CD4-positive, alpha-beta T cell treated with Interleukin-1 beta for 1 hour (primary cell): ENCODE data around the gene EPS8.
A peak's percentile ranks its signal among the peaks of the same experiment; 100 is the strongest.

Source experiments
- DNase-seq, 2 donors: peaks; one replicate each; pipeline ENCODE4 v3.0.0-alpha.2; 2020 to 2022

EPS8 gene

DNA sequence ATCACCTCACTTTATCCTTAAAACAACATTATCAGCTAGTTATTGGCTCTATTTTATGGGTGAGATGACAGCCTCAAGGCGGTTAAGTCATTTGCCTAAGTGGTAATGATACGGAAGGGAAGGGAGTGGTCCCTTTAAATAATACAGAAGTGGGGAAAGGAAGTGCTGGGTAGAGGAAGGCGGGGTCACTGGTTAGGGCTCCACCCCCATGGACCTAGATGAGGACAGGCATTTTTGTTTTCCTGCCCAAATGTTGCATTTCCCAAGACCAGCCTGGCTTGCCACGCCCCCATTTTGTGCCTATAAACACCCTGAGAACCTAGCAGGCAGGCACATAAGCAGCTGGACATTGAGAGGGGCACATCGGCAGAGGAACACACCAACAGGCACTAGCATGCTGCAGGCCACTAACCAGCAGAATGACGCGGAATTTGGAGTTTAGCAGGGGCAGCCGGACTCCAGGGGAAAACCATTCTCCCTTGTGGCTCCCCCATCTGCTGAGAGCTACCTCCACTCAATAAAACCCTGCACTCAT is 100.9 kb downstream of the EPS8 start:
- peak; percentile 7 to 52 for DNase-seq

DNA sequence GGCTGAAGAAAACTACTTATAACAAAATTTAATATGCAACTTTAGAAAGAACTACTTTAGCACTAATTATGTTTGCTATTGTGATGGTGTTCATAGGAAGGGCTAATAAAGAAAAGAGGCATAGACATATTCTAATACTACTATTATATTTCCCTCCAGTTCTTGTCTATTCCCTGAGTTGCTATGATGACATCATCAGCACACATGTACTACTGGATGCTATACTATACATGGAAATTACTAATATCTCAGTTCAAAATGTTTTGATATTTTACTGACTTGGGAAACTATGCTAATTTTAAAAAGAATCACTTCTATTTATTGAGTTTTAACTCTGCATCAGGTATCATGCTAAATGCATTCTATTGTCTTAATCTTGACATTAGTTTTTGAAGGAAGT is 101.6 kb downstream of the EPS8 start:
- no peak for DNase-seq

DNA sequence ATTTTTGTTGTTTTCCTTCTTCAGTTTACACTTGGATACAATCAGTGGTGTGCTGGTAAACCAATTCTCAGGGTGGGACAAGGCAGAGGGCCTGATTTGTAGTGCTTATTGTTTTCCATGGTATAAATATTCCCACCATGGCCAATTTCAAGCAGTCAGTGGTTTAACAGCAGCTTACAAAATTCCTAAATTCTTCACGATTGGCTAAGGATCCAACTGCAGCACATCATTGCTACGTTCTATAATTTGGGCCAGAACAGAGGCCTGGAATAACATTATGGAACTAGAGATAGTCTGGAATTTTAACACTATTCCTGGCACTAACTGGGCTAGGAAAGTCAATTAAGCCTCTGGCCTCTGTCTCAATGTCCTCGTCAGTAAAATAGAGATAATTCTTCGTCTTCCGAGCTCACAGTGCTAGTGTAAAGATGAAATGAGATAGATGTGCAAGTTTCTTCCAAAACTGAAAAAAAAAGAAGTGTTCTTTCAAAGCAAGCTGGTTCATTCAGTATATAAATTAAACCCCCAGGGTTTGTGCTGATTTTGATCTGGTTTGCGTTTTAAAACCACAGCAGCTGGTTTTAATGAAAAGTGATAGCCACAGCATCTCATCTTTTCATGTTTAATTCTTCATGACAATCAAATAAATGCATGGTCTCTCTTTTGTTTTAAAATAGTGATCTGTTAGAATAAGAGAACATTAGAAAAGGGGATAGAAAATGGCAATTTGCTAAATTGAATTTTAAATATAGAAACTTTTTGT is 104.1 kb downstream of the EPS8 start:
- DNase-seq, result no peak

DNA sequence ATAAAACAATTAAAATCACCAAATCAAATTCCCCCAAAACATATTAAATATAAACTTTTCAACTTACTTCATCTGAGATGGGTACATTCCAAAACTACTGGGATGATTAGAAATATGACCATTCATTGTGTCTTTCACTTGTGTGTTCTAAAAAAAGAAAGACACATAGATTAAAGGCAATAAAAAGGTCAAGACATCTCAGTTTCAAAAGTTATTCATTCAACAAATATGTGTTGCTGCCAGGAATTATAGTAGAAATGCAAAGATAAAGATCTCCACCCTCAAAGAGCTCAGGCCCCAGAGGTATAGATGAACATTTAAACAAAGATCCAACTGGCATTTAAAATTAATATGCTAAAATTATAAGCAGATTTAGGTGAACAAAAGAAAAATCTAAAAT is 106.4 kb downstream of the EPS8 start:
- DNase-seq, result no peak

DNA sequence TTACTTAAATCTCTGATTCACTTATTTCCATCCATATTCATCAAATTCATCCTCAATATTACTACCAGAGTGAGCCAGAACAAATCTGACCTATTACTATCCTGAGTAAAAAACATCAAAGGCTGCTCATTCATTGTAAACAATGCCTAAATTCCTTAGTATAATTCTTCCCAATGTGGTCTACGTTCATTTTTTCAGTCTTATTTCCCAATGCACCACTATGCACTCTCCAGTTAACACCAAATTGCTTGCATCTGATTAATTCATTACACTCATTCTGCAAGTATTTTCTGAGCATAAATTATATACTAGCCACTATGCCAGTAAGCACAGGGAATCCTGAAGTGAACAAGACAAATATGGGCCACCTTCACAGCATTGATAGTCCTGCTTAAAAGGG is 110.0 kb downstream of the EPS8 start:
- no peak for DNase-seq

DNA sequence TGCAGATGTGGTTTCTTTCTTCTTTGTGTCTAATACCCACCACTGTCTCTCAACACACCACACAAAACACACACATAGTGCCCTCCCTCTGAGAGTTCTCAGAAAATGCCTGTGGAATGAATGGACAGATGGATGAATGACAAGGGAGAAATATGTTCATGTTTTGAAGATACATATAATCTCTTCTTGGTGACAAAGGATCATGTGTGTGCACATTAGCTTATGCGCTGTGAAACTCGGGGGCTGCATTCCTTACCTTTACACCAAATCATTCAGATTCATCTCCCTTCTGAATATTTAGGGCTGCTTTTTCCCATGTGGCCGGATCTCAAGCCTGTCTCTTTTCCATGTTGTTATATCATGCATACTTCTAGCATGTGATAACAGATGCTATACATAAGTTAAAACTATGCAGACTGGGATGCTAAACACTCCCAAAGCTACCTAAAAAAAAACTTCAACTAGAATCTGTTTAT is 111.4 kb downstream of the EPS8 start:
- DNase-seq, result no peak

DNA sequence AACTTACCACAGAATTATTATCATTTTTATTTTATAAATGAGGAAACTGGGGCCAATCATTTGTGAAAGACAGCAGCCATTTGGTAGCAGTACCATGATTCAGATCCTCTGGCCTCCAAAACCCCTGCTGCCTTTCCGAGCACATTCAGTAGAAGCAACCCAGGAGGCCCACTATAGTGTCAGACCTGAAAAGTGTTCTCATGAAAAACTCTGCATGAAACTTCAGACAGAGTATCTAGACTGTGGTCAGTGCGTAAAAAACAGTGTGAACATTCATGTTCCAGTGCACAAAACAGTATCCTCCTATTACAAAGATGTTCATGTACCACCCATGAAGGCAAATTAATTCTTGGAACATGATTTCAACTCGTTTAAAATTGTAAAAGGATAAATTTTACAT is 112.0 kb downstream of the EPS8 start:
- no peak for DNase-seq

DNA sequence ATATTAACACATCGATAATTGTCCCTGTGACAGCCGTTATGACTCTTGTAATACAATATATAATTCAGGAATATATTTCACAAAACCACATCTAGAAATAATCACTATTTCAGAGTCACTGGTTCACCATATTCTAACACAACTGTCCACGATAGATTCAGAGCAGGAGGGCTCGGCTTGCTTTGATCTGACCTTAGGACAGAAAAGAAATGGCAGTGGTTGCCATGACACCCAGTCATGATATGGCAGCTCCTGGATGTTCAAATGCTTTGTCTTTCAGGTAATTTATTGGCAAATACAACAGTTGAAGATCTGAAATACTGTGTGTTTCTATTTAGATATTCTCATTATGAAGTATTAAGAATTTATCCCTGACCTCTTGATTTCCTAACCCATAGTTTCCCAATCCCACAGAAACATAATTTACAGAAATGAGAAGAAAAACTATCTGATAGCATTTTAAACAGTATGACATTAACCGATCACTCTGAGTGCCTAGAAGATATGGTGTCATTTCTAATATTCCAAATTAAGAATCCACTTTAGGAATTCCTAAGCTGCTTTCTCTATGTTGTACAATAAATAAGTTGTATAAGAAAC is 116.4 kb downstream of the EPS8 start:
- DNase-seq, result no peak

DNA sequence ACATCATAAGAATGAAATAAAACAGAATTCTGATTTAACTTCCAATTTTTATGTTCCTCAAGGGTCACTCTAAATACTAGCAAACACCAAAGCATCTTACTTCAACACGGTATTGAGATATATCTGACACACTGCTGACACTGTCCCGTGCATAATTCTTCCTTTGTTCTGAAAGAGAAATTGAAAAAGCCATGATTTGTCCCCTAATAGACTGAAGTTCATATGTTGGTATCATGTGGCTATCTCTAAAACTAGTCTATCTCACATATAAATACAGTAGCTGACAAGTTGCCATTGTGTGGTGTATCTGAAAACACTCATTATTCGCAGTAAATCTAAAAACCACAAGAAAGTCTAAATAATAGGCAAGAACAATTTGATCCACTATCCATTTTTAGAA is 118.4 kb downstream of the EPS8 start:
- no peak for DNase-seq

DNA sequence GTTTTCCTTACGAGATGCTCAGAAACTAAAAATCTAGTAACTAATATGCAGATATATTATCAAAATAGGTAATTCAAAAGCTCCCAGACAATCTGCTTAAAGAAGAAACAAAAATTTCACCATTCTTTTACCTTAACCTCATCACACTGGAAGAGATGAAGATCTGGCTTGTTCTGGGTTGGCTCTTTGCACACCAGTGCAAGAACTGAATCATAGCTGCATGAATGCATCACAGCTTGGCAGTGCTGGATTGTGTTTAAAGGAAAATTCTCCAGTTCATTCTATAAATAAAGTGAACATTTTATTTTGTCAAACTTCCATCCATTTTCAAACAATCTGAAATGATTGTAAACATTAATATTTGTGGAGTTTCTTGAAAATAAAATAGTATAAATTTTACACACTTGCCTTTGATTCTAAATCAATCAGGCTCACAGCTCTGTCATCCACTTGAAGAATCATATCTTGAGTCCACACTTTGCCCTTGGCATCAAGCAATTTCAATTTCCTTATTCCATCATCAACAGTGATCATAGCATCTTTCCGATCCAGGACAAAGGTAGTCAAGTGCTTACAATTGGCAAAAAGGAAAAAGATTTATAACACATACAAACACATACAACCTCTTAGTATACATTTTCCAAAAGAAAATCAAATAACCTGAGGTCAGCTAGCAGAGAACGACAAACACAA is 119.8 kb downstream of the EPS8 start:
- no peak for DNase-seq

DNA sequence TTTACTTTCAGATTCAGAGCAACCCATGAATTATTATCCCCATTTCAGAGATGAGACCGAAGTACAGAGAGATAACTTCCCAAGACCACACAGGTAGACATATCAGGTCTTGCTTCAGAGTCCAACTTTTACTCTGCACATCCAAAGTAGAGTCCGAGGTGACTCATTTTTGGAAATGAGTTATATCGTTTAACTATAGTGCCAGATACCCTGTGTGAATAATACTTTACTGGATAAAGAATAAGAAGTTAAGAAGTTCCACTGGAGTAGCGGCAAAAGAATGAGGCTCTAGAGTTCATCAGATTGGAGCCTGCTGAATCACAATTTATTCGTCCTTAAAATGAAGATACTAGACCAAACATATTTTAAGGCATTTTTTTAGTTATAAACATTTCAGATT is 124.7 kb downstream of the EPS8 start:
- no peak for DNase-seq

DNA sequence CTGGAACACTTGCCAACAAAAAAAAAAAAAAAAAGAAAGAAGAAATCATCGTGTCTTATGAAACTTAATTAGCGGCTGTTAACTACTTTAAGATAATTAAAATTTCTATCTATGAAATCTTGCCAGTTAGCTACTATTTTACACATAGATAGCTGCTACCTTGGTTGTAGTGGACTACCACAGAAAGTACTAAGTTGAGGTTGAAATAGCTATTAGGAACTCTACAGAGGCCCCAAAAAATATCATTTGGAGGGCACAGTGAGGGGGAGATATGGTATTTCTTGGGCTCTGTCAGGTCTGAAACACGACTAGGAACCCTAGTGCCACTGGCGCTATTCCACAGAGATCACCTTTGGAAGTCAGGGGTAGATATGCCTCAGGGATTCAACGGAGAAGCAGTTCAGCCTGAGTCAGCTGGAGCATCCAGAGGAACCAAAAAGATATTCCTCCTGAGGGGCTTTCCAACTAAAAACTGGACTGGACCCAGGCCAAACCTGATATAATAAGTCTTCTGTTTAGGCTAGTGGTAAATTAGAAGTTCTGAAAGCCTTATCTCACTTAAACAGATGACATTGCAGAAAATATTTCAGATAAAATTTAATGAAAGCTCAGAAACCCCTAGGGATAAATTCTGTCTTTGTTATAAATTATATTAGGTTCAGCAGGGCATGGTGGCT is 126.1 kb downstream of the EPS8 start:
- no peak for DNase-seq

DNA sequence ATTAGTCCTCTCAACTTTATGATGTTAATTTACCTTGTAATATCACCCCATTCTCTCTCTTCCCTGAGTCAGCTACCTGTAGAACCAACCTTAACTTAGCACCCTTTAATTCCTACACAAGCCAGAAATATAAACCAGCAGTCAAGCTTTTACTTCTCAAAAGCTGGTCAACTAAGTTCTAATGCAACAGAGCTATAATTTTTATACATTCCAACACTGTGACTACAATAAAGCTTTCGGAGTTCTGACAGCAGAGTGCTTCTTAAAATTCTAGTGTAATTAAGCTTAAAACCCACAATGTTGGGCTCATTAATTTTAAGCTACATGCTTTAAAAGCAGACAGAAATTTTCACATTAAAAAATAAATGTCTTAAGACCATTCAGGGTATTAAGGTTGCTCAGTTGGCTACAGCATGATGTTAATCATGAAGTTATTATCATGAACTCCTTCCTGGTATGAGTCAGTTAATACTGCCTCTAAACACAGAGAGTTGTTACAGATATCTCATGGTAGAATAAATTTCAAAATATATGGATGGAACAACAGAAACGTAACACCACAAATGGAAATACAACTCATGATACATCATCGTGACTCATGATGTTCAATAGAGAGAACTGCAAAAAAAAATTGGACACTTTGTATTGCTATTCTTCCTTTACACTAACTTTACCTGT is 126.7 kb downstream of the EPS8 start:
- no peak for DNase-seq

DNA sequence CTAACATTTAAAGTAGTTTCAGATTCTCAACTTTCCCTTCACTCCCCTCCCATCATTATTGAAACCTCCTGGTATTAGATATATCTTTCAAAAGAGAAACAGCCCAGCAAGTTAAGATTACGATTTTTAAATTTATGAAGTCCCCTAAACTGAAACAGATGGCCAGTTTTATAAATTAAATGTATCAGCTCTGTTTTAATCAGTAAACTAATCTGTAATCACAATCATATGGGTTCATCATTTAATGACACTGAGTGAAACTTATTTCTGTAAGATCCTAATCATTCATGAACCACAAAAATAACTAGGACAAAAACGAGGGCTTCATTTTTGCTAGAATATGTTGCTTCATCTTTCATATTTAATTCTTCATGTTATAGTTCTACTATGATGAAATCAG is 137.8 kb downstream of the EPS8 start:
- DNase-seq, result no peak

DNA sequence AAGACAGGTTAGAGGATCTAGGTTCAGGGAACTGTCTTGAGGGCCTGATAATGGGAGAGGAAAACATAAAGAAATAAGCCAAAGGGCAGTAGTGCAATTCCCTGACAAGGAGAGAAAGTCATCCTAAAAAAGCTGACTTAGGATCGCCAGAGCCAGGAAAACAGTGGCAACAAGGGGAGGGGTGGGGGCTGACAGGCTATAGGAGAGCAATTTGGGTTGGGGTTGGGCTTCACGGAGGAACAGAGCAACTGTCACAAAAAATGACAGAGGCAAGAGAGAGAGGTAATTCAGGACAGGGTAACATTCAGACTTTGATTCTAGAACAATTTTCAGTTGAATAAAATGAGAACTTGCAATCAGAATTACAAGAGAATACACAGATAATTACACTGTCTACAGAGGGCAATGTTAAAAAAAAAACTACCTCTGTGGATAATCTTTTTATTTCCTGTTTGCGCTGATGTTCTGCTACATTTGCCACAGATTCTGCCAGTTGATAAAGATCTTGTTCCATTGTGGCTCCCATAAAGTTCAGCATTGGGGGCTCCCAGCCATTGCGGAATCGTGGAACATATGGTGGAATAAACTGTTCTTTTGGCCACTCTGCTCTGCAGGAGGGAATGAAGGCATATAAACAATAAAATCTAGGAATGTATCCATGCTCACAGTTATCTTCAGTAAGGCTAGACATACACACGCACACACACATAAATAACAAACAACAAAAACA is 138.6 kb downstream of the EPS8 start:
- no peak for DNase-seq

DNA sequence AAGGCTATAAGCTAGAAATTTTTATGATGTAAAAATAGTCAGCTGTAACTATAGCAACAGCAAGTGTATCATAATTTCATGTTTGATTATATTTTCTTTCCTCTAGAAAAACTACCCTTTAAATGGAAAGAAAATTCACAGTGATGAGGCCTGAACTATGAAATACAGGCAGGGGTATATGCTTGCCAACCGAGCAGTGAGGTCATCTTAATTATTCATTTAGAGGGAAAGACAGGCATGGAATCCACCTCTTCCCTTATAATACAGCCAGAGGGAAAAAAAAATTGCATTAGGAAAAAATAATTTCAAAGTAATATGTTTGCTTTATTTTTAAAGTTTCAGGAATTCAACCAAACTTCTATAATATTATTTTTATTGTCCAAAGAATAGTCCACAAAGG is 139.8 kb downstream of the EPS8 start:
- no peak for DNase-seq

DNA sequence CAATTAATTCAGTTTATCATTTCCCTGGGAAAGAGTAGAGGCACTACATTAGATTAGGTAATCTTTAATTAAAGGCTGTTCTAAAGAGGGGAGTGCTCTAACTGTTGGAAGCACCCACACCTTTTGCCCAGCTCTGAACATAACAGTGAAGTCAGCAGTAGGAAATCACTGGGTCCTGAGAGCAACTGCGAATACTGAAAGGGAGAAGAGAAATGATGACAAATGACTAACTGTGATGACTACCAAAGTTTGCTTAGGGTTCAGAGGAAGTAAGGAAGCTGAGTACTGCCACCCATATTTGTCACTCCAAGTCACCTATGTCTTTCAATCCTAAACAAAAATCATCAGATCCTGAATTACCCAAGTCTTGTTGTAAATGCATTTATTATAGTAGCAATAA is 140.6 kb downstream of the EPS8 start:
- no peak for DNase-seq

DNA sequence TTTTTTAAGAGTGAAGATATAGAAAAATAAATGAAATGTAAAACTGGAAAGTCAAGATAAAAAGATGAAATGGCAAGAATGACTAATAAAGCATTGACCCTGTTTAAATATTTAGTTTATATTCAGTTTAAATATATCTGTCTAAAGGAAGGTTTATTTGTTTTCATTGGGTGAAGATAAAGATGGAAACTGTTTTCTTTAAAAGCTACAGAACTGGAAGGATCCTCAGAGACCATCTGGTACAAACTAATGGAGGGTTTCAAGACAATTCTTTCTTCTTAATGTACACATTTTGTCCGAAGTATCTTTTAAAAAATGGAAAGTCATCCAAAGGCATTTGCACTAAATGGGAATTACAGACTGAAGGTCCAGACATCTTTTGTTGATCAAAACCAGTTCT is 142.6 kb downstream of the EPS8 start:
- DNase-seq, result no peak

DNA sequence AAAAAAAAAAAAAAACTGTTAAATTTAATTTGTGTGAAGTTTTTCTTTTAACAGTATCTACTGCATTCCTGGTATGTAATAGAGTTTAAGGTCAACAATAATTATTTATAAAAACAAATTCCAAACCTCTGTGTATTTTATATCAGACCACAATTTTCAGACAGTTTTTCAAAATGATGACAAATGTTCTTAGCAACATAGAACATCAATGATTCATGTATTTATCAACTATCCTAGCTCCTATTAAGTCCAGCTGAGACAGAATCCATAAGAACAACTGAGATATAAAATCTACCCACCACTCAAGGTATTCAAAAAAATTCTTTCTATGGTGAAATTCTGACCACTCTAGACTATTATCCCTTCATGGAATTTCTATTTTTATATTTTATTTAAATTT is 144.5 kb downstream of the EPS8 start:
- DNase-seq, result no peak

DNA sequence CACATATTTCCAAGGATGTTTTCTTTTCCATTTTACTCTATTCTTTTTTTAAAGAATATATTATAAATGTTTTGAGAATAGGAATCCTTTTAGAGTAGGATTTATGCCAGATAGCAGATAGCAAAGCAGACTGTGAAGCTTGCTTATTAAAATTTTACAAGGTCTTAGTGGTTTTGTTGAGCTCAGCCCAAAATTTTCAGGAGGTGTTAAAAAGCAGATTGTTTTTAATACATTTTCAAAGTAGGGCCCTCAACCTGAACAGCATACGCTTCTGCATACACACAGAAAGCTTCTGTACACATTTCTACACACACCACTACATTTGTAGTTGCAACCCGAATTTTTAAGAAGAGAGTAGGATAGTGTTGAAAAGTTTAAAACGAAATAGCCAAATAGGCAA is 151.0 kb downstream of the EPS8 start:
- no peak for DNase-seq

DNA sequence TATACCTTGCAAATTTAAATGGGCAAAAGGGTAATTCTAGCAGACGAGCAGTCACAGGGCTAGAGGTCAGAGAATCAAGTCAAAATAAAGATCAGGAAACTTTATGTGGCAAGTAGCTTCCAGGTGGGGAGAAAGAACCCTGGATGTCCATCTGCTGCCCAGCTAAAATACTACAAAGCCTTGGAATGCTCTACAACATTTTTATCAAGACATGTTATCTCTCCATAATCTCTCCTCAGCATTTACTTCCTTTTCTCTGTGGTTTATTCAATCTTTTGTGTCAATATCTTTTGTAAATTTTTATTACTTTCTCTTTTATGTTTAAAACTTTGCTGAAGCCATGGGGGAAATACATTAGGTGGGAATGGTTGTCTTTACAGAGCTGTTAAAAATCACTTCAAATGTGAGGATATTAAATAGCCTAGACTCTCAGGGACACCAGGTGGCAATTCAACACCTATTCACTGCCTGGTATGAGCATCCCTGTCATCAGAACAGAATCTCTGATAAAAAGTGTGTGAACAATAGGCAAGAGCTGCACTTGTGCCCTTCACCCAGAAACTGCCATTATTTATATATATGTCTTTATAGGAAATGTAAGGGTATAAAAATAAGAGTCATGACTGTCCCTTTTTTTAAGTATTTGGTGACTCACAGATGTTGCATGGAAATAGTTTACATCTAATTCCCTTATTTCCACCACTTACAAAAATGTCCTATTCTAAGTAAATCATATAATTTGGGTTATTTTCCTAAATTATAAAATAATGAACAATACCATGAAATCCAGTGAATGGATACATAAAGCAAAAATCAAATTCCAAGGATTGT is 152.9 kb downstream of the EPS8 start:
- no peak for DNase-seq
